Ovary (tissue), 3 donors: ENCODE measurements around the gene OSBPL9.

Experiments
- EP300 ChIP-seq: sonication (generic); formaldehyde crosslinking; IDR thresholded peaks from one replicate; pipeline ENCODE4 v1.6.1; 2017; ENCODE audit warnings: antibody characterized with exemption
- POLR2A ChIP-seq: fragments of 450-650 bp; IDR thresholded peaks from one replicate; pipeline ENCODE4 v1.6.1; 2017; ENCODE audit warnings: antibody characterized with exemption, mild to moderate bottlenecking, moderate library complexity
- TF ChIP-seq, protein P1 (sequence below), 3 donors: fragments of 450-650 bp in 2 of 3; fragments of 200-600 bp in 1 of 3; IDR thresholded peaks; one replicate each; pipeline versions ENCODE4 v1.5.1 to v1.8.0; 2016 to 2022; ENCODE audit warnings: antibody characterized with exemption in 3 of 3, mild to moderate bottlenecking in 1 of 3
- donor health status: DM: no; HTN: no; CAD: no.

DNA sequence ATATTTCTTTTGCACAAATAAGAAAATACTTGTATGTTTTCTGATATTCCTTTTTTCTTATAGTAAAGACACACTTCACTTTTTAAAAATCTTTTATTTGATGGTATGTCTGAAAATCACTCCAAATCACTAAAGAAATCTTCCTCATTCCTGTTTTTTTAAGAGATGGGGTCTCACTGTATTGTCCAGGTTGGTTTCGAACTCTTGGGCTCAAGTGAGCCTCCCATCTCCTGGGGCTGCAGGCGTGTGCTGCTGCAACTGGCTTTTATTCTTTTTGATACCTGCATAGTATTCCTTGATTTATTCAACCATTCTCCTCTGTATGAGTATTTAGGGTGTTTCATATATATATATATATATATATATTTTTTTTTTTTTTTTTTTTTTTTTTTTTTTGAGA lies 88.1 kb downstream of the OSBPL9 start:
- TF ChIP-seq, protein P1, sequence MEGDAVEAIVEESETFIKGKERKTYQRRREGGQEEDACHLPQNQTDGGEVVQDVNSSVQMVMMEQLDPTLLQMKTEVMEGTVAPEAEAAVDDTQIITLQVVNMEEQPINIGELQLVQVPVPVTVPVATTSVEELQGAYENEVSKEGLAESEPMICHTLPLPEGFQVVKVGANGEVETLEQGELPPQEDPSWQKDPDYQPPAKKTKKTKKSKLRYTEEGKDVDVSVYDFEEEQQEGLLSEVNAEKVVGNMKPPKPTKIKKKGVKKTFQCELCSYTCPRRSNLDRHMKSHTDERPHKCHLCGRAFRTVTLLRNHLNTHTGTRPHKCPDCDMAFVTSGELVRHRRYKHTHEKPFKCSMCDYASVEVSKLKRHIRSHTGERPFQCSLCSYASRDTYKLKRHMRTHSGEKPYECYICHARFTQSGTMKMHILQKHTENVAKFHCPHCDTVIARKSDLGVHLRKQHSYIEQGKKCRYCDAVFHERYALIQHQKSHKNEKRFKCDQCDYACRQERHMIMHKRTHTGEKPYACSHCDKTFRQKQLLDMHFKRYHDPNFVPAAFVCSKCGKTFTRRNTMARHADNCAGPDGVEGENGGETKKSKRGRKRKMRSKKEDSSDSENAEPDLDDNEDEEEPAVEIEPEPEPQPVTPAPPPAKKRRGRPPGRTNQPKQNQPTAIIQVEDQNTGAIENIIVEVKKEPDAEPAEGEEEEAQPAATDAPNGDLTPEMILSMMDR (IDR thresholded peaks at IDR 0.05) = no peak
- no peak for TF ChIP-seq POLR2A
- no peak for TF ChIP-seq EP300
